NCI-H2081 (cell line): ENCODE data around the gene HERC4.
"Not testable (repeated sequence)": the region's sequence is repeated elsewhere in the genome, so short reads cannot be mapped to it uniquely, and the experiment has no call there.

Experiments used
- DNase-seq, 2 experiments: peaks; one replicate each; lab custom pipeline; 2025; lab: John Stamatoyannopoulos, UW

HERC4 gene

DNA sequence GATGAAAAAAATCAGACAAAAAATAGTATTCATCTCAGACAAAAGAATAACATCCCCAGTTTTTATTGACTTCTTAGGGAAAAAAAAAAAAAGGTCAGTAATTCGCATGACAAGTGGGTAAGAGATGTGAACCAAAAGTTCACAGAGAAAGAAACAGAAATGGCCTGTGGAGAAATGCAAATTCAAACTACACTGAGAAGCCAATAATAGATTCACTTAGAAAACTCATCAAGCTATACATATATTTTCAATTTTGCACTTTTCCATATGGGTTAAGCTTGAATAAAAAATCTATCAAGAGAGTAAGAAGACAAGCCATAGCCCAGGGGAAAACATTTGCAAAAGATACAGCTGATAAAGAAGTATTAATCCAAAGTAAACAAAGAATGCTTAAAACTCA, 28.0 kb downstream of the HERC4 start:
- DNase-seq: no peak

DNA sequence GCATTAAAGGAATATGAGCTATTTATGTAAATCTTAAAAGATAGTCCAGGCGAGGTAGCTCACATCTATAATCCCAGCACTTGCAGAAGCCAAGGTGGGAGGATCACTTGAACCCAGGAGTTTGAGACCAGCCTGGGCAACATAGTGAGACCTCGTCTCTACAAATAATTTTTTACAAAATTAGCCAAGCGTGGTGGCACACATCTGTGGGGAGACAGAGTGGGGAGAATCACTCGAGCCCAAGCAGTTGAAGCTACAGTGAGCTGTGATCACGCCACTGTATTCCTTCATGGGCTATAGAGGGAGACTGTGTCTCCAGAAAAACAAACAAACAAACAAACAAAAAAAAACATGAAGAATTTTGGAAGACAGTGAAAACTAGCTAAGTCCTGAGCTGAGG, 28.4 kb downstream of the HERC4 start:
- DNase-seq: no peak

DNA sequence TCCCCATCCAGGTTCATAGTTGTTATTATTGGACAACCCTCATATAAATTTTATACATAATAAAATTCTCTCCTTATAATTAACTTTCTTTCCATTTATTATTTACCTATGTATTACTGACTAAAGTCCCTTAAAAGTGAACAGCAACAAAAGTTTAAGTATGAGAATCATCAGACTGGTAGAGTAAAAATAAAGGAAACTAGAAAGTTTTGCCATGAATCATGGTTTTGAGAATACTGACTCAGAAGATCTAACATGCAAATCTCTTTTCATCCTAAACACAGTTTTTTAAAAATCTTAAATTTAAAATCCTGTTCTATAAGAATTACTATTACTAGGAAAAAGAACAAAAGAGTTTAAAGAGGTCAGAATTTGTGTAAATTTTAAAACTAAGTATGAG, 32.1 kb downstream of the HERC4 start:
- DNase-seq: no peak

DNA sequence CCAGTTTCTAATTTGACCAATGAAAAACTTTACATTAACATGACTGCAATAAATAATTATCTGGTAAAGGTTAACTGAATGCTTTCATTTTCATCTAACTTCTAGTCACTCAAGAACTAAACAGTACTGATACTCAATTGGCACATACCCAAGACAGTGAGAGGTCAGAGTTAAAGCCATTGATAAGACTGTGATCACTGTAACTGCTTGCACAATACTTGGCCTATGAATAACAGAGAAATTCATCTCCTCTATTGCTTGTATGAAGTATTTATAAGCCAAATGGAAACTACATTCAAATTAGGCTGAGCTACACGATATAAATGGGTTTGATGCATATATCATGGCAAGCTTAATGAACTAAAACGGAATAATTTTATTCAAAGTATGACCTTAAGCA, 43.0 kb downstream of the HERC4 start:
- DNase-seq: no peak

DNA sequence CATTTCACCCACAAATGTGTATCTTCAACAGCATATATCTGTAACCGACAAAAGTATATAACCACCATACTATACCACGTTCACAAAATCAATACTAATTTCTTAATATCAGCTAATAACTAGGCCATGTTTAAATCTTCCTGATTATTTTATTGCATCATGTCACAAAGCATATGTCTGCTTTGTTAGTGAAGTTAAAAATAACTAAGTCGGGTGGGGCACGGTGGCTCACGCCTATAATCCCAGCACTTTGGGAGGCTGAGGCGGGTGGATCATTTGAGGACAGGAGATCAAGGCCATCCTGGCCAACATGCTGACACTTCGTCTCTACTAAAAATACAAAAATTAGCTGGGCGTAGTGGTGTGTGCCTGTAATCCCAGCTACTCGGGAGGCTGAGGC, 47.7 kb downstream of the HERC4 start:
- no peak for DNase-seq

DNA sequence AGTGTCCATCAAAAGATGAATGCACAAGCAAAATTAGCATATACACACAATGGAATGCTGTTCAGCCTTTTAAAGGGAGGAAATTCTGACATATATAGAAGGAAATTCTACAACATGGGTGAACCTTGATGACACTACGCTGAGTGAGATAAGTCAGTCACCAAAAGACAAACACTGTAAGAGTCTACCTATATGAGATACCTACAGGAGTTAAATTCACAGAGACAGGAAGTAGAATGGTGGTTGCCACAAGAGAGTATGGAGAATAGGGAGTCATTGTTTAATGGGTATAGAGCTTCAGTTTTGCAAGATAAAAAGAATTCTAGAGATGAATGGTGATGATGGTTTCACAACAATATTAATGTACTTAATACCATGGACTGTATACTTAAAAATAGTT, 51.8 kb downstream of the HERC4 start:
- DNase-seq: no peak

DNA sequence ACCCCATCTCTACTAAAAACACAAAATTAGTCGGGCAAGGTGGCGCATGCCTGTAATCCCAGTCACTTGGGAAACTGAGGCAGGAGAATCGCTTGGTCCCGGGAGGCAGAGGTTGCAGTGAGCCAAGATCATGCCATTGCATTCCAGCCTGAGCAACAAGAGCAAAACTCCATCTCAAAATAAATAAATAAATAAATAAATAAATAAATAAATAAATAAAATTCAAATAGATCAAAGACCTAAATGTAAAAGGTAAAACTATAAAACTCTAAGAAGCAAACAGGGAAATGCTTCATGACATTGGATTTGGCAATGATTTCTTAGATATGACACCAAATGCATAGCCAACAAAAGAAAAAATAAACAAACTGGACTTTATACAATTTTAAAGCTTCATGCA, 52.8 kb downstream of the HERC4 start:
- not testable (repeated sequence) for DNase-seq

DNA sequence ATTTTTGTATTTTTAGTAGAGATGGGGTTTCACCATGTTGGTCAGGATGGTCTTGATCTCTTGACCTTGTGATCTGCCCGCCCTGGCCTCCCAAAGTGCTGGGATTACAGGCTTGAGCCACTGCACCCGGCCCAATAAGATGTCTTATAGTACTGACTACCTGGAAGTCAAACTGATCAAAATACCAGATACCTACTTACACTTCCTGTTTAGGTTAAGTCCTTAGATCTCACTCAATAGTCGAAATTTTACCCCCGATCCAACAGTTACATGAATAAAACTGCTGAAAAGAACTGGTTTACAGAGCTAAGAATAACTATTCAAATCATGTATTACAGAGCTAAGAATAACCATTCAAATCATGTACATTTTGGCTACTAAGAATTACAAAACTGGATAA, 58.6 kb downstream of the HERC4 start:
- not testable (repeated sequence) for DNase-seq

DNA sequence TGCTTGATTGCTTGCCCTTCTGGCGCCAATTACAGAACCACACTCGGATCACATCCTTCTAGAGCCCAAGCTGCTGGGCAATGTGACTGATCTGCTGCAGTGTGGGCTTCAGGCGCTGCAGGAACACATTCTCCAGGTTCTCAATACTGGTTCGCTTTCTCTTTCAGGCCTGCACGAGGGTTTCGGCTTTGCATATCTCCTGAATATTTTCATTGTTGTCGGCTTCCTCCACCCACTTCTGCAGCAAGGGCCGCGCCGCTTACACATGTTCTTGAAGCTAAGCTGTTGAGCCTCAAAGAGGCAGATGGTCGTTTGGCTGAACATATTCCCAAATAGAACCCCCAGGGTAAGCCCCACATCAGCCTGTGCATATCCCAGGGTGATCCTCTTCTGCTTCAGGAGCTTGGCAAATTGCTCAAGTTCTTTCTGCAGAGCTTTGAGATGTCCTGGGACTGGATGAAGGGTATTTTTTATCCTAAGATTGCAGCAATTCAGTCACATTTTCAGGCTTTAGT, 64.6 kb downstream of the HERC4 start:
- DNase-seq: no peak

DNA sequence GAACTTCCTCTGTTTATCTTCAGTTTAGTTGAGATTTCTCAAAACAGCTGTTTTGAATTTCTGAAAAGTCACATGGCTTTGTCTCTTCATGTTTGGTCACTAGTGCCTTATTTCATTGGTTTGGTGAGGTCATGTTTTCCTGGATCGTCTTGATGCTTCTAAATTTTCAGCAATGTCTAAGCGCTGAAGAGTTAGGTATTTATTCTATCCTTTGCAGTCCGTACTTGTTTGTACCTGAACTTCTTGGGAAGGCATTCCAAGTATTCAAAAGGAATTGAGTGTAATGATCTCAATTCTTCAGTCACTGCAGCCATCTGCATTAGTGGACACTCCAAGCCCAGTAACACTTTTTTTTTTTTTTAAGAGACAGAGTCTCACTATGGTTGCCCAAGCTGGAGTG, 67.7 kb downstream of the HERC4 start:
- no peak for DNase-seq

DNA sequence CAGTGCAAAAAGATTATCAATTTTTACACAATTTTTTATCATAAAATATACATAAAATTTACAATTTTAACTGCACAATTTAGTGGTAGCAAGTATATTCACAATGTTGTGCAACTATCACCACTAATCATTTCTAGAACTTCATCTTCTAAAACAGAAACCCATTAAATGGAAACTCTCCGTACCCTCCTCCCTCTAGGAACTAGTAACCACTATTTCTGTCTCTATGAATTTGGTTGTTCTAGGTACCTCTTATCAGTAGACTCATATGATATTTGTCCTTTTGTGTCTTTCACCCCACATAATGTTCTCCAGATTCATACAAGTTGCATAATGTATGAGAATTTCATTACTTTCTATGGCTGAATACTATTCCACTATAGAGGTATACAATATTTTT, 73.5 kb downstream of the HERC4 start:
- no peak for DNase-seq

DNA sequence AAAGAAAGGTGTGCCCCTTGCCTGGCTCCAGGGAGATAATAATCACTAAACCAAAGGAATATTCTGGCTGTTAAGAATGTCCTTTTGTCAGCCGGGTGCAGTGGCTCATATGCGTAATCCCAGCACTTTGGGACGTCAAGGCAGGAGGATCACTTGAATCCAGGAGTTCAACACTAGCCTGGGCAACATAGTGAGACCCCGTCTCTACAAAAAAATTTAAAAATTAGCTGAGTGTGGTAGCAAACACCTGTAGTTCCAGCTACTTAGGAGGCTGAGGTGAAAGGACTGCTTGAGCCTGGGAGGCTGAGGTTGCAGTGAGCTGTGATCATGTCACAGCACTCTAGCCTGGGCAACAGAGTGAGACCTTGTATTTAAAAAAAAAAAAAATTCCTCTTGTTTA, 74.1 kb downstream of the HERC4 start:
- no peak for DNase-seq

DNA sequence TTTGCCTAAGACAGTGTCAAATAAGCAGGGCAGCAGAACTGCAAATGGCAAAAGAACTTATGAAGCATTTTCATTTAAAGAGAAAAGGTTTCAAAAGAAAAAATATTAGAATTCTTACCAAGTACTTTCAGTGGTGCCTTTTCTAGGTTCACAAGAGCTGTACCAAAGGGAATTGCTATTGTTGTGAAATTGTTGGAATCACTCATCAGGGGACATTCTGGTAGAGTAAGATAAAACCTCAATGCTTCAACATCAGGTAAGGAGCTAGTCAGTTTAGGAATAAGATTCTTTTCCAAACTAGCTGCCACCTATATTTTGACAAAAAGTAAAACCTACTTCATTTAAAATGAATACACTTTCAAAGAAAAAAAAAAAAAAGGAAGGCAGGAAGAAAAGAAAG, 85.0 kb downstream of the HERC4 start:
- DNase-seq: no peak

DNA sequence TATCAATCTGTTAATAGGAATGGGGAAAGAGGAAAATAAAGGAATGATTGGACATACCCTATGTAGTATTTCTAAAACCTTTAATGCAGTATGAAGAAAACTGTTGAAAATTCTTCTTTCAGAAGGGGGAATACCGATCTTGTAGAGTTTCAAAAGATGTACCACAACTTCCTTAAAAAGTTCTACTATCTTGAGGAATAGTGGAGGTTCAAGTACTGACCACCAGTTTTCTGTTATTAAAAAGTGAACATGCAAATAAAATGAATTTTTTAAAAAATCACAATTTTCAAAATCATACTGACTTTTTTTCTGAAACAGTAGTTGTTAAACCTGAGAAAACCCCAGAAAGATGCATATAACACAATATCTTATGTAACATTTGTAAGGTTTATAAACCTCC, 86.5 kb downstream of the HERC4 start:
- DNase-seq: no peak

DNA sequence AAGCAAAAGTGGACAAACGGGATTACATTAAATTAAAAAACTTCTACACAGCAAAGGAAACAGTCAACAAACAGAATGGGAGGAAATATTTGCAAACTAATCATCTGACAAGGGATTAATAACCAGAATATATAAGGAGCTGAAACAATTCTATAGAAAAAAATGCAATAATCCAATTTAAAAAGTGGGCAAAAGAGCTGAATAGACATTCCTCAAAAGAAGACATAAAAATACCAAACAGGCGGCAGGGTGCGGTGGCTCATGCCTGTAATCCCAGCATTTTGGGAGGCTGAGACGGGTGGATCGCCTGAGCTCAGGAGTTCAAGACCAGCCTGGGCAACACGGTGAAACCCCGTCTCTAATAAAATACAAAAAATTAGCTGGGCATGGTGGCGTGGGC, 92.5 kb downstream of the HERC4 start:
- not testable (repeated sequence) for DNase-seq

DNA sequence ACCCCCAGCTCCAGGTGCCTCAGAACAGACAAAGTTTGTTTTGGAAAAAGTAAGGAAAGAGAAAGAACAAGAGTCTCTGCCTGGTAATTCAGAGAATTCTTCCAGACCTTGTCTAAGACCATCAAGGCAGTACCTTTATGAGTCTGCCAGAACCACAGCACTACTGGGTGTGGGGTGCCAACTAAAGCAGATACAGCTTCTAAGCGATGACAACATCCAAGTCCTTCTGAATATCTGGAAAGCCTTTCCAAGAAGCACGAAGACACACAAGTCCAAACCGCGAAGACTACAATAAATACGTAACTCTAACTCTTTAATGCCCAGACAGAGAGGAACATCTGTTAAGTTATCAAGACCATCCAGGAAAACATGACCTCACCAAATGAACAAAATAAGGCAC, 96.3 kb downstream of the HERC4 start:
- no peak for DNase-seq

DNA sequence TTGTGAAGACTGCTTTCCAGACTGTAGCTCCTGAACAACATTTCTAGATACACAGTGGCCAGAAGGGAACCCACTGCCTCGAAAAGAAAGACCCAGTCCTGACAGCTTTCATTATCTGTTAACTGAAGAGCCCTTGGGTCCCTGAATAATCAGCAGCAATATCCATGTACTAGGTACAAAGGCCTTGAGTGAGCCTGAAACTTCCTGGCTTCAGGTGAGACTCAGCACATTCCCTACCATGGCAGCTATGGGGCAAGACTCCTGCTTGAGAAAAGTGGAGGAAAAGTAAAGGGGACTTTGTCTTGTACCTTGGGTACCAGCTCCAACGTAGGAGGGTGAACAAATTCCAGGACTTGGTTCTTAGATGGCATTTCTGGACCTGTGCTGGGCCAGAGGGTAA, 97.8 kb downstream of the HERC4 start:
- no peak for DNase-seq

DNA sequence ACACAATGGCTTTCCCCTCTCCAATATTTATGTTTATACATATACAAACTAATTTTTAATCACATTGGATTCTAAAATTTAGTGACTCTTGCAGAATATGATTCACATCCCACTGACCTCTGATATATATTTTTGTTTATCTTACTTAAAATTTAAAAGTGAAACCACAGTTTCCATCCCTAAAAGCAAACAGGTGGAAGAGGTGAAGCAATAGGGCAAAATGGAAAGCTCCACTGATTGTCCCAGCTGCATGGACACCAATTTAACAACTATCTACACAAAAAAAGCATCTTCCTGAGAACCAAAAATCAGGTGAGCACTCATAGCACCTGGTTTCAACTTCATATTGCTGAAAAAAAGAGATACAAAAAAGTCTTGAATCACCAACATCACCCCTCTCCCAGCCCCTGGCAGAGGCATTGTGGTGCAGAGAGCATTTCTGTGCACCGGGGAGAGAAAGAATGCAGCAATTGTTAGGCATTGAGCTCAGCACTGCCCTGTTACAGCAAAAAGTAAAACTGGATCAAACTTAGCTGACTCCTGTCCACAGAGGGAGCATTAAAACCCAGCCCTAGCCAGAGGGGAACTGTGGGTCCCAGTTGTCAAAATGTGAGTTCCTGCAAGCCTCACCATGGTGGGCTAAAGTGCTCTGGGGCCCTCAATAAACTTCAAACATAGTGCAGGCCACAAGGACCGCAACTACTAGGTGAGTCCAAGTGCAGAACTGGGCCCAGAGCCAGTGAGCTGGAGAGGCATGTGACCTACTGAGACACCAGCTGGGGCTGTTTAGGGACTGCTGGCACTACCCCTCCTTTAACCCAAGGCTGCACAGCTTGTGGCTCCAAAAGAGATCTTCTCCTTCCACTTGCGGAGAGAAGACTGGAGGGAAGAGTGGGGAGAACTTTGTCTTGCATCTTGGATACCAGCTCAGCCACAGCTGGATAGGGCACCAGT, 98.5 kb downstream of the HERC4 start:
- no peak for DNase-seq

DNA sequence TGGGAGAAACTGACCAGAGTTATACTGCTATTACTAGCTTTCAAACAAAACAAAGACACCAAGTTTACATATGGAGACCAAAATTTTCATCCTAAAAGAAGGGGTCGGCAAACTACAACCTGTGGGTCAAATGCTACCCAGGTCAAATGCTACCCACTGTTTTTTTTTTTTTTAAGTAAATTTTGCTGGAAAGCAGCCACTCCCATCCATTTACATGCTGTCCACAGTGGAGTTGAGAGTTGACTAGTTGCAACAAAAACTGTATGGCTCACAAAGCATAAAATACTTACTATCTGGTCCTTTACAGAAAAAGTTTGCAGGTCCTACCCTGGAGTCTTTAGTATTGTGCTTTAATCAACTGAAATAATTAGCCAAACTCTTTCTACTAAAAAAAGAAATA, 99.2 kb downstream of the HERC4 start:
- no peak for DNase-seq

DNA sequence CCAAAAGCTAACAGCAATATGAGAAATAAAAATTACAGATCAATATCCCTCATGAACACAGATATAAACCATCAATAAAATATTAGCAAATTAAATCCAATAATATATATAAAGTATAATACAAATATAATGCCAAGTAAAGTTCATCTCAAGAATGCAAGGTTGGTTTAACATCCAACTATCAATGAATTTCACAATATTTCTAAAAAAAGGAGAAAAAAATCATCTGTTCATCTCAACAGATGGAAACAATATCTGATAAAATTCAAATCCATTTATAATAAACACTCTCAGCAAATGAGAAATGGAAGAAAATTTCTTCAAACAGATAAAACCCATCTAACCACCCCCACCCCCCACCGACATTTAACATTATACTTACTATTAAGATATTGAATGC, 103.8 kb downstream of the HERC4 start:
- no peak for DNase-seq

DNA sequence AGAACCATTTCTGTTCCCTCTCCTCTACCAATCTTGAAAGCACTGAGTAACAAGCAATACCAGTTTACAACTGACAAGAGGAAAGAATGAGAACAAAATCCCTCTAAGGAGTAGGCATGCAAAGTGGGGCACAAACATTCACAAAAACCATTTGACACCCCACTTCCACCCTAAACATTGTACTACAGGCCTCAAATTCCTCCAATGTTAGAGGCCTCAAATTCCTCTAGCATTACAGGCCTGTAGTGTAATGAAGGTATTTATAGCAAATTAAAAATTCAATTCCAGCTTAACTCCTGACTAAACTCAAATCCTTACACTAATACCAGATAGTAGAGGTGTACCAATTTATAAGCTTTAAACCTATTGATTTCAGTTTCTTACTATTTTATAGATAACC, 105.2 kb downstream of the HERC4 start:
- DNase-seq: no peak

DNA sequence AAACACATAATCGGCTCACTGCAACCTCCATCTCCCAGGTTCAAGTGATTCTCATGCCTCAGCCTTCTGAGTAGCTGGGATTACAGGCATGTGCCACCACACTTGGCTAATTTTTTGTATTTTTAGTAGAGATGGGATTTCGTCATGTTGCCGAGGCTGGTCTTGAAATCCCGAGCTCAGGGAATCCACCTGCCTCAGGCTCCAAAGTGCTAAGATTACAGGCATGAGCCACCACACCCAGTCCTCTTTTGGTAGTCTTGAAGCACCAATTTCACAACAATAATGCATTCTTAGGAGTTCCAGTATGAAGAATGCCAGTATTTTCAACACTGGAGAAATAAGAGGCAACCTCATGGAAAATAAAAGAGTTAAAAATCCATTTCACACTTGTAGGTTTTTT, 109.0 kb downstream of the HERC4 start:
- DNase-seq: not testable (repeated sequence)

DNA sequence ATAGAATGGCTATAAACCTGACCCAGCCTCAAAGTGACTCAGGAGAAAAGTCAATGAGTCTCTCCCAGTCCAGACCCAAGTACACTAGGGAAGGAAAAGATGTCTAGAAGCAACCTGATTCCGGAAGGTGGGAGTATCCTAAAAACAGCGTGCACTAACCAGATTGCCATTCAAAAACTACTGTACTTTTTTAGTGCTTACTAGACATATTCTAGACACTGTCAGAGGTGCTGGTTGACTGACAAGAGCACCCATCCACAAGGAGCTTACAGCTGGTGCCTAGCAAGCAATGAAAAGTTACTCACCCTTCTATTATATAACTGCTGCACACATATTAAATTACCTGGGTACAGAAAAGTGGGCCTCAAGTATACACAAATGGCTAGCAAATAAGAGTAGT, 109.6 kb downstream of the HERC4 start:
- no peak for DNase-seq
